H9 (cell line): ENCODE results near the gene ZFY. TPM values are rescaled to one million over a fixed set of nuclear protein-coding genes. Genes with fewer than 3 reads are reported as not detected.

ENCODE experiments used
- DNase-seq: peaks from one replicate; pipeline ENCODE4 v3.0.0-alpha.2; 2017
- H2AFZ ChIP-seq: one replicate; pipeline ENCODE4 v1.6.1; 2013; ENCODE audit warnings: mild to moderate bottlenecking, low read length, control low read depth, moderate library complexity
- H2AK5ac ChIP-seq: 2 replicates; pipeline ENCODE4 v1.6.1; 2013; ENCODE audit warnings: low read length, control low read depth, mixed read lengths; ENCODE audit not compliant: insufficient read length
- H2BK120ac ChIP-seq: one replicate; pipeline ENCODE4 v1.6.1; 2013; ENCODE audit warnings: low read depth, mild to moderate bottlenecking, low read length, control low read depth, inconsistent platforms; ENCODE audit not compliant: poor library complexity, severe bottlenecking
- H2BK12ac ChIP-seq: 2 replicates; pipeline ENCODE4 v1.6.1; 2013; ENCODE audit warnings: low read length, control low read depth, mixed read lengths, low read depth; ENCODE audit not compliant: insufficient read length
- H2BK15ac ChIP-seq: 2 replicates; pipeline ENCODE4 v1.6.1; 2013; ENCODE audit warnings: low read depth, low read length, control low read depth
- H2BK20ac ChIP-seq: one replicate; pipeline ENCODE4 v1.6.1; 2013; ENCODE audit warnings: low read depth, mild to moderate bottlenecking, low read length, control low read depth, inconsistent platforms; ENCODE audit not compliant: poor library complexity, severe bottlenecking
- H2BK5ac ChIP-seq: 2 replicates; pipeline ENCODE4 v1.6.1; 2013; ENCODE audit warnings: low read length, control low read depth, mixed read lengths; ENCODE audit not compliant: insufficient read length
- H3K14ac ChIP-seq: 2 replicates; pipeline ENCODE4 v1.6.1; 2013; ENCODE audit warnings: low read length, control low read depth; ENCODE audit not compliant: insufficient read depth
- H3K18ac ChIP-seq: 2 replicates; pipeline ENCODE4 v1.6.1; 2013; ENCODE audit warnings: low read depth, mild to moderate bottlenecking, mixed read lengths, low read length, control low read depth; ENCODE audit not compliant: insufficient read length
- H3K23ac ChIP-seq: 2 replicates; pipeline ENCODE4 v1.6.1; 2013; ENCODE audit warnings: low read length, control low read depth, mixed read lengths, low read depth; ENCODE audit not compliant: insufficient read length
- H3K23me2 ChIP-seq: 2 replicates; pipeline ENCODE4 v1.6.1; 2013; ENCODE audit warnings: low read depth, mild to moderate bottlenecking, mixed read lengths, low read length, control low read depth; ENCODE audit not compliant: insufficient read length, poor library complexity, severe bottlenecking
- H3K27ac ChIP-seq: 2 replicates; pipeline ENCODE4 v1.5.1; 2013; ENCODE audit warnings: low read length, control low read depth, mixed read lengths, low read depth; ENCODE audit not compliant: insufficient read length
- H3K27me3 ChIP-seq: 2 replicates; pipeline ENCODE4 v1.6.1; 2013; ENCODE audit warnings: low read length, control low read depth, inconsistent platforms; ENCODE audit not compliant: insufficient read depth
- H3K4ac ChIP-seq: 2 replicates; pipeline ENCODE4 v1.6.1; 2013; ENCODE audit warnings: low read depth, mild to moderate bottlenecking, control low read depth, inconsistent platforms, low read length, moderate library complexity
- H3K4me1 ChIP-seq: 2 replicates; pipeline ENCODE4 v1.6.1; 2013; ENCODE audit warnings: low read length, control low read depth, inconsistent platforms; ENCODE audit not compliant: insufficient read depth
- H3K4me2 ChIP-seq: 2 replicates; pipeline ENCODE4 v1.6.1; 2013; ENCODE audit warnings: low read length, control low read depth, mixed read lengths; ENCODE audit not compliant: insufficient read length, insufficient read depth
- H3K56ac ChIP-seq: 2 replicates; pipeline ENCODE4 v1.6.1; 2013; ENCODE audit warnings: low read depth, mild to moderate bottlenecking, mixed read lengths, low read length, control low read depth; ENCODE audit not compliant: insufficient read length
- H3K79me1 ChIP-seq: 2 replicates; pipeline ENCODE4 v1.6.1; 2013; ENCODE audit warnings: low read depth, mild to moderate bottlenecking, moderate library complexity, low read length, control low read depth, inconsistent platforms; ENCODE audit not compliant: insufficient read depth, poor library complexity, severe bottlenecking
- H3K79me2 ChIP-seq: 2 replicates; pipeline ENCODE4 v1.6.1; 2013; ENCODE audit warnings: low read length, control low read depth, inconsistent platforms; ENCODE audit not compliant: insufficient read depth
- H3K9ac ChIP-seq: 2 replicates; pipeline ENCODE4 v1.6.1; 2013; ENCODE audit warnings: low read length, control low read depth, mixed read lengths; ENCODE audit not compliant: insufficient read length; ENCODE audit errors: extremely low read depth
- H3K9me3 ChIP-seq: one replicate; pipeline ENCODE4 v1.6.1; 2013; ENCODE audit warnings: low read depth, low read length, inconsistent platforms; ENCODE audit not compliant: control insufficient read depth
- H3T11ph ChIP-seq: one replicate; pipeline ENCODE4 v1.6.1; 2013; ENCODE audit warnings: mild to moderate bottlenecking, low read length, control low read depth, inconsistent platforms
- H4K20me1 ChIP-seq: one replicate; pipeline ENCODE4 v1.6.1; 2013; ENCODE audit not compliant: control insufficient read depth, insufficient read length, insufficient read depth
- H4K5ac ChIP-seq: 2 replicates; pipeline ENCODE4 v1.6.1; 2013; ENCODE audit warnings: low read depth, mild to moderate bottlenecking, mixed read lengths, low read length, control low read depth; ENCODE audit not compliant: insufficient read length
- H4K8ac ChIP-seq: replicated peaks from 2 replicates; pipeline ENCODE4 v1.6.1; 2013; ENCODE audit warnings: low read length, control low read depth, mixed read lengths, low read depth; ENCODE audit not compliant: insufficient read length
- H4K91ac ChIP-seq: 2 replicates; pipeline ENCODE4 v1.6.1; 2013; ENCODE audit warnings: low read depth, mild to moderate bottlenecking, moderate library complexity, mixed read lengths, low read length, control low read depth; ENCODE audit not compliant: insufficient read length
- H3K27ac Mint-ChIP-seq, 3 experiments: 2 replicates in 2 of 3; 3 replicates in 1 of 3; pipeline ENCODE4 v1.8.0; 2020 to 2021; ENCODE audit warnings: mixed read lengths in 3 of 3, mild to moderate bottlenecking in 1 of 3, moderate library complexity in 1 of 3
- H3K27me3 Mint-ChIP-seq: 2 replicates; pipeline ENCODE4 v1.8.0; 2021; ENCODE audit warnings: low read depth, mild to moderate bottlenecking, moderate library complexity, mixed read lengths
- H3K36me3 Mint-ChIP-seq, 3 experiments: 2 replicates in 2 of 3; 3 replicates in 1 of 3; pipeline ENCODE4 v1.8.0; 2020 to 2021; ENCODE audit warnings: low read depth in 3 of 3, mixed read lengths in 3 of 3; ENCODE audit not compliant: insufficient read depth in 1 of 3
- H3K4me1 Mint-ChIP-seq, 2 experiments: 2 replicates each; pipeline ENCODE4 v1.8.0; 2020; ENCODE audit warnings: mixed read lengths in 2 of 2
- H3K4me3 Mint-ChIP-seq, 2 experiments: 2 replicates in 1 of 2; 3 replicates in 1 of 2; pipeline ENCODE4 v1.8.0; 2020 to 2021; ENCODE audit warnings: mild to moderate bottlenecking in 2 of 2, mixed read lengths in 2 of 2, moderate library complexity in 1 of 2
- H3K9me3 Mint-ChIP-seq, 2 experiments: 2 replicates in 1 of 2; 3 replicates in 1 of 2; pipeline ENCODE4 v1.8.0; 2020; ENCODE audit warnings: mild to moderate bottlenecking in 2 of 2, mixed read lengths in 2 of 2, moderate library complexity in 1 of 2
- WGBS: extraction: QIAGEN DNeasy Blood & Tissue Kit; methylation state at CpG from one replicate; pipeline ENCODE4 v1.1.7; 2013; ENCODE audit warnings: missing lambda C conversion rate, low lambda C conversion rate, mixed read lengths; ENCODE audit not compliant: insufficient read length; ENCODE audit errors: extremely low coverage; 5-methylcytosine and 5-hydroxymethylcytosine counted together
- total RNA-seq: library from RNA; stranded (reverse); gene quantifications from 2 replicates; pipeline ENCODE4 v1.2.1, GENCODE V29; 2021
- TF ChIP-seq, protein P1 (sequence below): fragments of 200-600 bp; sonication (generic); conservative IDR thresholded peaks from 3 replicates; pipeline ENCODE4 v1.8.0; 2021; ENCODE audit warnings: antibody characterized with exemption, mild to moderate bottlenecking

ZFY gene
- total RNA-seq, 1 experiment from 2014 or later = not detected

- H3K9ac ChIP-seq = no peak overlapping the region
Observed at GRCh38 chrY:2936436-2936750, 1.2 kb downstream of the ZFY start.

More at GRCh38 chrY:2936436-2936750, 1.2 kb downstream of the ZFY start:
- H3K9me3 Mint-ChIP-seq = no peaks in the 10 kb centered on the region
- H3K4ac ChIP-seq = no peak overlapping the region
- no peaks in the 10 kb centered on the region for H3K23me2 ChIP-seq
- H3K79me2 ChIP-seq = no peaks in the 10 kb centered on the region
- H2AFZ ChIP-seq = no peak overlapping the region
- DNase-seq = no peak
- H2BK20ac ChIP-seq = no peak overlapping the region
- H2BK120ac ChIP-seq = no peak overlapping the region
- no peak overlapping the region for H3T11ph ChIP-seq
- H4K8ac ChIP-seq = no peak overlapping the region
- H3K4me2 ChIP-seq = no peak overlapping the region
- H3K56ac ChIP-seq = no peak overlapping the region
- no peaks in the 10 kb centered on the region for H3K9me3 ChIP-seq
- no peaks in the 10 kb centered on the region for H3K79me1 ChIP-seq
- no peaks in the 10 kb centered on the region for H3K27me3 Mint-ChIP-seq
- H3K36me3 Mint-ChIP-seq = no peaks in the 10 kb centered on the region
- no peak overlapping the region for H3K4me3 Mint-ChIP-seq
- no peak overlapping the region for H2BK5ac ChIP-seq
- no peak overlapping the region for H3K14ac ChIP-seq
- H3K27me3 ChIP-seq = no peaks in the 10 kb centered on the region
- H3K27ac ChIP-seq = no peak overlapping the region
- no peaks in the 10 kb centered on the region for H3K4me1 Mint-ChIP-seq
- no peaks in the 10 kb centered on the region for H3K4me1 ChIP-seq
- no peak overlapping the region for H3K23ac ChIP-seq
- no peak overlapping the region for H3K18ac ChIP-seq
- no CpG with 5 or more reads among the region's 6 CpGs for WGBS
- no peak overlapping the region for H2BK12ac ChIP-seq
- H4K20me1 ChIP-seq = no peaks in the 10 kb centered on the region
- TF ChIP-seq, protein P1, sequence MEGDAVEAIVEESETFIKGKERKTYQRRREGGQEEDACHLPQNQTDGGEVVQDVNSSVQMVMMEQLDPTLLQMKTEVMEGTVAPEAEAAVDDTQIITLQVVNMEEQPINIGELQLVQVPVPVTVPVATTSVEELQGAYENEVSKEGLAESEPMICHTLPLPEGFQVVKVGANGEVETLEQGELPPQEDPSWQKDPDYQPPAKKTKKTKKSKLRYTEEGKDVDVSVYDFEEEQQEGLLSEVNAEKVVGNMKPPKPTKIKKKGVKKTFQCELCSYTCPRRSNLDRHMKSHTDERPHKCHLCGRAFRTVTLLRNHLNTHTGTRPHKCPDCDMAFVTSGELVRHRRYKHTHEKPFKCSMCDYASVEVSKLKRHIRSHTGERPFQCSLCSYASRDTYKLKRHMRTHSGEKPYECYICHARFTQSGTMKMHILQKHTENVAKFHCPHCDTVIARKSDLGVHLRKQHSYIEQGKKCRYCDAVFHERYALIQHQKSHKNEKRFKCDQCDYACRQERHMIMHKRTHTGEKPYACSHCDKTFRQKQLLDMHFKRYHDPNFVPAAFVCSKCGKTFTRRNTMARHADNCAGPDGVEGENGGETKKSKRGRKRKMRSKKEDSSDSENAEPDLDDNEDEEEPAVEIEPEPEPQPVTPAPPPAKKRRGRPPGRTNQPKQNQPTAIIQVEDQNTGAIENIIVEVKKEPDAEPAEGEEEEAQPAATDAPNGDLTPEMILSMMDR = no peak
- no peak overlapping the region for H3K27ac Mint-ChIP-seq
- H2BK15ac ChIP-seq = no peak overlapping the region
- H4K5ac ChIP-seq = no peak overlapping the region
- no peak overlapping the region for H2AK5ac ChIP-seq
- no peak overlapping the region for H4K91ac ChIP-seq
